Measurements from ENCODE around the gene NACC2. TPM values are rescaled to one million over a fixed set of nuclear protein-coding genes. Genes with fewer than 3 reads are reported as not detected.

Gene NACC2
- total and polyA plus RNA-seq, 10 of the 15 experiments (the other 5 are each of a cell fraction or from before 2014, with no cell fraction given): 0.66 to 14.7 (median 3.5) TPM

- TF ChIP-seq E2F8 (IDR thresholded peaks at IDR 0.05; ENCODE audit: low read depth, partially characterized antibody) (no peak), ZNF592 (IDR thresholded peaks at IDR 0.05) (no peak)
Measured at GRCh38 chr9:136018257-136019031, 76.6 kb downstream of the NACC2 start (continued).

All from GM12878 (cell line).